ENCODE data around the gene RHOXF2B. TPM values are rescaled to one million over a fixed set of nuclear protein-coding genes. Genes with fewer than 3 reads are reported as not detected.
"Not testable (repeated sequence)": the region's sequence is repeated elsewhere in the genome, so short reads cannot be mapped to it uniquely, and the experiment has no call there.

RHOXF2B gene
- polyA plus RNA-seq (2013, experiment 1 of 2), result not detected
- not detected for polyA plus RNA-seq (2013, experiment 2 of 2)

DNA sequence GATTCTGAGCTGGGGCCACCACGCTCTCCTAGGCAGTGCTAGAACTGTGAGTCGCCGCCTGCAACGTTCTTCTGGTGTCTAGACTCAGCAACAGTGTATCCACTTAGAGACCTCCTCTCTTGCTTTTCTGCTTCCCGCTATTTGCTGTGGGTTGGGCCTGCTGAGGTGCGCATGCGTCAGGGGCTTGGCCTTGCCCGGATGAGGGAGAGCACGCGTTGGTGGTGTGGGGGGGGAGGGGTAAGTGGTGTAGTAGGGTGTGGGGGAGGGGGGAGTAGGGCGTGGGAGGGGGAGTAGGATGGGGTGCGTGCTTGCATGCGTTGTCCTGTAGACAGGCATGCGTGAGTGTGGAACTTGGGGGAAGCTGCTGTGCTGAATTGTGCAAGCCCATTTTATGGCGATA lies at the start of gene RHOXF2B:
Gene RHOXF2B (minus strand): TSS at position 101 of the 400 bp plus-strand sequence. CDS start 138 bp downstream, outside the sequence.
- not testable (repeated sequence) for H2BK120ac ChIP-seq (ENCODE audit: low read depth, low read length); H3K79me1 ChIP-seq (replicated peaks; ENCODE audit: low read length, poor library complexity, severe bottlenecking); H3K4me2 ChIP-seq (ENCODE audit: low read length, poor library complexity, severe bottlenecking); H3K14ac ChIP-seq (ENCODE audit: low read length in 2 of 2); H3K36me3 ChIP-seq (ENCODE audit: control insufficient read depth in 1 of 2, insufficient read depth in 2 of 2, low read depth in 1 of 2, low read length in 2 of 2); H2AK5ac ChIP-seq (ENCODE audit: low read length, severe bottlenecking); H3K23ac ChIP-seq (ENCODE audit: low read length in 2 of 2); H2BK5ac ChIP-seq (ENCODE audit: low read depth, low read length, poor library complexity, severe bottlenecking); H4K8ac ChIP-seq (ENCODE audit: low read length); H3K9ac ChIP-seq (ENCODE audit: low read length); H2BK15ac ChIP-seq (ENCODE audit: low read depth, poor library complexity, severe bottlenecking); H3K4me1 ChIP-seq (ENCODE audit: control insufficient read depth, insufficient read depth, low read depth, low read length); H2BK12ac ChIP-seq (ENCODE audit: low read length in 2 of 2); H2AFZ ChIP-seq (ENCODE audit: low read depth, low read length); H3K27me3 ChIP-seq (ENCODE audit: control insufficient read depth in 1 of 2, insufficient read depth in 1 of 2, low read length in 2 of 2); H3K9me3 ChIP-seq (ENCODE audit: control insufficient read depth, low read length); H4K91ac ChIP-seq (ENCODE audit: low read length); H3K27ac ChIP-seq (ENCODE audit: low read length, poor library complexity, severe bottlenecking); H3K4ac ChIP-seq (ENCODE audit: low read depth in 1 of 2, low read length in 2 of 2); H3K4me3 ChIP-seq (ENCODE audit: insufficient read depth in 1 of 2, low read depth in 1 of 2, low read length in 2 of 2); H3K18ac ChIP-seq (ENCODE audit: low read depth in 1 of 2, low read length in 2 of 2); DNase-seq
- no CpG with 5 or more reads among the region's 15 CpGs for WGBS

GRCh38 chrX:120125444-120125843 lies 48.0 kb upstream of the RHOXF2B start:
- no peaks in the 10 kb centered on the region for H3K9me3 ChIP-seq (ENCODE audit: control insufficient read depth, low read length)
- no peak overlapping the region for H2BK15ac ChIP-seq (ENCODE audit: low read depth, poor library complexity, severe bottlenecking)
- H3K27me3 ChIP-seq (ENCODE audit: control insufficient read depth in 1 of 2, insufficient read depth in 1 of 2, low read length in 2 of 2), result peaks cover 0 to 6% of the 10 kb centered on the region in 2 experiments
- no peak overlapping the region for H3K18ac ChIP-seq (ENCODE audit: low read depth in 1 of 2, low read length in 2 of 2)
- no peaks in the 10 kb centered on the region for H3K4me1 ChIP-seq (ENCODE audit: control insufficient read depth, insufficient read depth, low read depth, low read length)
- peak overlapping the region; percentile 28 for H4K8ac ChIP-seq (ENCODE audit: low read length)
- peak; percentile 20 for DNase-seq
- no peak overlapping the region for H3K27ac ChIP-seq (ENCODE audit: low read length, poor library complexity, severe bottlenecking)
- no peak overlapping the region for H2AFZ ChIP-seq (ENCODE audit: low read depth, low read length)
- H3K4me2 ChIP-seq (ENCODE audit: low read length, poor library complexity, severe bottlenecking), result no peak overlapping the region
- H3K79me1 ChIP-seq (replicated peaks; ENCODE audit: low read length, poor library complexity, severe bottlenecking), result no peaks in the 10 kb centered on the region
- no peak overlapping the region for H3K23ac ChIP-seq (ENCODE audit: low read length in 2 of 2)
- no peak overlapping the region for H3K14ac ChIP-seq (ENCODE audit: low read length in 2 of 2)
- no peak overlapping the region for H3K4ac ChIP-seq (ENCODE audit: low read depth in 1 of 2, low read length in 2 of 2)
- H2AK5ac ChIP-seq (ENCODE audit: low read length, severe bottlenecking), result no peak overlapping the region
- no peak overlapping the region for H2BK12ac ChIP-seq (ENCODE audit: low read length in 2 of 2)
- H2BK120ac ChIP-seq (ENCODE audit: low read depth, low read length), result no peak overlapping the region
- H3K4me3 ChIP-seq (ENCODE audit: insufficient read depth in 1 of 2, low read depth in 1 of 2, low read length in 2 of 2), result peak overlapping the region in 1 of 2 experiments; percentile 38
- H2BK5ac ChIP-seq (ENCODE audit: low read depth, low read length, poor library complexity, severe bottlenecking), result no peak overlapping the region
- H3K36me3 ChIP-seq (ENCODE audit: control insufficient read depth in 1 of 2, insufficient read depth in 2 of 2, low read depth in 1 of 2, low read length in 2 of 2), result no peaks in the 10 kb centered on the region
- H4K91ac ChIP-seq (ENCODE audit: low read length), result no peak overlapping the region
- peak overlapping the region; percentile 5 for H3K9ac ChIP-seq (ENCODE audit: low read length)
- 94% methylated on average over 2 of the region's 3 CpGs for WGBS

DNA sequence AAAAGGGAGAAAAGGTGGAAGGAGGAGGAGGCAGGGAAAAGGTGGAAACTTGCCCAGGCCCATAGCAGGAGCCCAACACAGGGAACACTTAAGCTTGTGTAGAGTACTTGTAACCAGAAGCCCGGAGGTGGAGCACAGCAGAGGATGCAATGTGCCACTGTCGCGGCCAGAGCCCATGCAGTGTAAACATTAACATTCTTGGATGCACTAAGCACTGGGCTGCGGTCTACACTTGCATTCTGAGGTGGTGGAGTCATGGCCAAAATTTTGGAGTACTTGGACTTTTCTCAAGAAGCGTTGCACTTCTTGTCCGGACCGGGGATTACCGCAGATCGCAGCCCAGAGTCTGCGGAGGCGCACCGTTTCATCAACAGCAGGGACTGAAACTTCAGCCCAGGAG lies 42.7 kb upstream of the RHOXF2B start:
- H2AFZ ChIP-seq (ENCODE audit: low read depth, low read length), result no peak overlapping the region
- H3K27ac ChIP-seq (ENCODE audit: low read length, poor library complexity, severe bottlenecking), result no peak overlapping the region
- H2BK120ac ChIP-seq (ENCODE audit: low read depth, low read length), result no peak overlapping the region
- no peaks in the 10 kb centered on the region for H3K4me1 ChIP-seq (ENCODE audit: control insufficient read depth, insufficient read depth, low read depth, low read length)
- peaks cover 0 to 8% of the 10 kb centered on the region in 2 experiments for H3K27me3 ChIP-seq (ENCODE audit: control insufficient read depth in 1 of 2, insufficient read depth in 1 of 2, low read length in 2 of 2)
- H3K36me3 ChIP-seq (ENCODE audit: control insufficient read depth in 1 of 2, insufficient read depth in 2 of 2, low read depth in 1 of 2, low read length in 2 of 2), result no peaks in the 10 kb centered on the region
- H3K4ac ChIP-seq (ENCODE audit: low read depth in 1 of 2, low read length in 2 of 2), result no peak overlapping the region
- H2AK5ac ChIP-seq (ENCODE audit: low read length, severe bottlenecking), result no peak overlapping the region
- H3K14ac ChIP-seq (ENCODE audit: low read length in 2 of 2), result no peak overlapping the region
- H3K79me1 ChIP-seq (replicated peaks; ENCODE audit: low read length, poor library complexity, severe bottlenecking), result no peaks in the 10 kb centered on the region
- H3K18ac ChIP-seq (ENCODE audit: low read depth in 1 of 2, low read length in 2 of 2), result no peak overlapping the region
- no peak overlapping the region for H3K4me2 ChIP-seq (ENCODE audit: low read length, poor library complexity, severe bottlenecking)
- no peak overlapping the region for H2BK15ac ChIP-seq (ENCODE audit: low read depth, poor library complexity, severe bottlenecking)
- no peak overlapping the region for H3K4me3 ChIP-seq (ENCODE audit: insufficient read depth in 1 of 2, low read depth in 1 of 2, low read length in 2 of 2)
- H3K9ac ChIP-seq (ENCODE audit: low read length), result no peak overlapping the region
- no peak overlapping the region for H2BK12ac ChIP-seq (ENCODE audit: low read length in 2 of 2)
- no peak overlapping the region for H2BK5ac ChIP-seq (ENCODE audit: low read depth, low read length, poor library complexity, severe bottlenecking)
- no peaks in the 10 kb centered on the region for H3K9me3 ChIP-seq (ENCODE audit: control insufficient read depth, low read length)
- H4K91ac ChIP-seq (ENCODE audit: low read length), result no peak overlapping the region
- no peak overlapping the region for H4K8ac ChIP-seq (ENCODE audit: low read length)
- no peak overlapping the region for H3K23ac ChIP-seq (ENCODE audit: low read length in 2 of 2)
- 40% methylated on average over 12 of the region's 12 CpGs for WGBS
- peak; percentile 60 for DNase-seq

DNA sequence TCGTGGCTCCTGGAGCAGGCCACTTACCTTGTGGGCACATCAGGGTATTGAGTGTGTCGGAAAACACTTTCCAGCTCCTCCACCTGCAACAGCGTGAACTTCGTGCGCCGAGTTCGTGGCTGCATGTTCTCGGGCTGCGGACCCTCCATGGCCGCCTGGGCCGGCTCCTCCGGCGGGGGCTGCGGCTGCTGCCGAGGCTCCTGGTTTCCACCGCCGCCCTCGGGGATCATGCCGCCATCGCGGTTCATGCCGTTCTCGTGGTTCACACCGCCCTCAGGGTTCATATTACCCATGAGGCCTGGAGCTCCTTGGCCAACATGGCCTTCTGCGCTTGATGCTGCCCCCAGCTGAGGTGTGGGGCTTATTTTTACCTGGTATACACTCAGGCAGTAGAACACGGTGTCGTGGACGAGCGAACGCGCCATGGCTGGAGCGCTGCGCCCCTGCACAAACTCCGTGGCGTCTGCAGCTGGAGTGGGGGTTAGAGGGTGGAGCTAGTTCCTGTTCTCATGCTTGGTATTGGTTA lies 38.0 kb upstream of the RHOXF2B start, which contains the start of gene RHOXF1:
Gene RHOXF1 (minus strand): TSS at position 476 of the 526 bp plus-strand sequence. CDS start 51 bp downstream, at position 425.
- Histone ChIP-seq H3K14ac (ENCODE audit: low read length in 2 of 2) (no peak within 1 kb of the TSS), H4K8ac (ENCODE audit: low read length) (no peak within 1 kb of the TSS), H2AFZ (ENCODE audit: low read depth, low read length) (no peak within 1 kb of the TSS), H3K4me1 (ENCODE audit: control insufficient read depth, insufficient read depth, low read depth, low read length) (no peaks in the 10 kb centered on the region), H3K4ac (ENCODE audit: low read depth in 1 of 2, low read length in 2 of 2) (no peak within 1 kb of the TSS), H2BK120ac (ENCODE audit: low read depth, low read length) (no peak within 1 kb of the TSS), H2AK5ac (ENCODE audit: low read length, severe bottlenecking) (no peak within 1 kb of the TSS), H2BK15ac (ENCODE audit: low read depth, poor library complexity, severe bottlenecking) (no peak within 1 kb of the TSS), H3K18ac (ENCODE audit: low read depth in 1 of 2, low read length in 2 of 2) (no peak within 1 kb of the TSS), H2BK12ac (ENCODE audit: low read length in 2 of 2) (no peak within 1 kb of the TSS), H3K27me3 (ENCODE audit: control insufficient read depth in 1 of 2, insufficient read depth in 1 of 2, low read length in 2 of 2) (peaks cover 0 to 3% of the 10 kb centered on the region in 2 experiments), H3K4me2 (ENCODE audit: low read length, poor library complexity, severe bottlenecking) (no peak within 1 kb of the TSS), H3K9me3 (ENCODE audit: control insufficient read depth, low read length) (no peaks in the 10 kb centered on the region), H3K27ac (ENCODE audit: low read length, poor library complexity, severe bottlenecking) (no peak within 1 kb of the TSS), H4K91ac (ENCODE audit: low read length) (no peak within 1 kb of the TSS), H2BK5ac (ENCODE audit: low read depth, low read length, poor library complexity, severe bottlenecking) (no peak within 1 kb of the TSS), H3K9ac (ENCODE audit: low read length) (no peak within 1 kb of the TSS), H3K36me3 (ENCODE audit: control insufficient read depth in 1 of 2, insufficient read depth in 2 of 2, low read depth in 1 of 2, low read length in 2 of 2) (no peaks in the 10 kb centered on the region), H3K23ac (ENCODE audit: low read length in 2 of 2) (no peak within 1 kb of the TSS), H3K79me1 (replicated peaks; ENCODE audit: low read length, poor library complexity, severe bottlenecking) (no peaks in the 10 kb centered on the region), H3K4me3 (ENCODE audit: insufficient read depth in 1 of 2, low read depth in 1 of 2, low read length in 2 of 2) (no peak within 1 kb of the TSS)
- DNase-seq, result no peak
- WGBS, result 96% methylated on average over 26 of the region's 35 CpGs

Measured in mesenchymal stem cell (in vitro differentiated cells and primary cell).